H1 (cell line): ENCODE results near the gene NRL. TPM values are rescaled to one million over a fixed set of nuclear protein-coding genes. Genes with fewer than 3 reads are reported as not detected.

Experiments used
- JUND ChIP-seq: IDR thresholded peaks from 2 replicates; pipeline ENCODE4 v1.6.1; 2011; ENCODE audit warnings: mild to moderate bottlenecking, improper control_type of control experiment, low read length
- SIX5 ChIP-seq: IDR thresholded peaks from 2 replicates; pipeline ENCODE4 v1.6.1; 2011; ENCODE audit warnings: mild to moderate bottlenecking, low read depth, low read length
- TAF7 ChIP-seq: optimal IDR thresholded peaks from 2 replicates; pipeline ENCODE3; 2011; ENCODE audit warnings: low read depth, mild to moderate bottlenecking, inconsistent platforms, low read length, moderate library complexity, borderline replicate concordance
- YY1 ChIP-seq: IDR thresholded peaks from 2 replicates; pipeline ENCODE4 v1.6.1; 2011; ENCODE audit warnings: low read depth, mild to moderate bottlenecking, low read length
- polyA plus RNA-seq, 7 experiments: library from polyadenylated mRNA; depleted of rRNA in 3 of 7; stranded (reverse) in 5 of 7; unstranded in 2 of 7; fragments of >200 nt in 5 of 7; fragments of 200-250 nt in 2 of 7; gene quantifications; 1 replicate in 5 of 7; 2 replicates in 1 of 7; 4 replicates in 1 of 7; pipeline versions ENCODE4 v1.2.1 to v1.2.3, GENCODE V29; 2011 to 2013; ENCODE audit warnings: missing spikeins in 2 of 7, mixed read lengths in 2 of 7
- total RNA-seq: library from RNA; stranded (reverse); fragmentation: NEBNext Ultra II Directional; extraction: Animal tissue kit (Norgen Biotek cat#: 25700); gene quantifications from 2 replicates; pipeline ENCODE4 v1.2.1, GENCODE V29; 2021

The NRL gene
- total and polyA plus RNA-seq, 2 of the 8 experiments (the other 6 are each of a cell fraction or from before 2014, with no cell fraction given) = 1.1 to 2.2 TPM

DNA sequence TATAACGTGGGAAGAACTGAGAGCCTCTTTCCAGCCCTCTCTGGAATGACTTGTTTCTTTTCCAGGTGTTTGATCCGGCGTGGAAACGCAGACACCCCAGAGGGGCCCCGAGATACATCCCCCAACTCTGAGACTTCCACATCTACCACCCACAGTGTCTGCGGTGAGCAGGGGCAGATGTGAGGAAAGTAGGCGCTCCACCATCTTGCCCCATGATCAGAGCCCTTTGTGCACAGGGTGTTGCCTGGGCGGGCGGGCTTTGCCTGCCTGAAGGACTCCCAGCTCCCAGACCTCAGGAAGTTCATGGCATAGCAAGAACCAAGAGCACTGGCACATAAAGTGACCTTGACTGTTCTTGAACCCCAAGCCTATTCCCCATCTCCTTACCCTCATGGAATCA is 60.1 kb downstream of the NRL start (continued):
- TF ChIP-seq JUND (no peak), TAF7 (no peak), YY1 (no peak), SIX5 (no peak)
